KMS-11 (cell line): ENCODE results near the gene ATP1A1.
A peak's percentile ranks its signal among the peaks of the same experiment; 100 is the strongest.

ENCODE experiments used
- H2AFZ ChIP-seq: fragments of 200-600 bp; sonication (generic); 2 replicates; pipeline ENCODE4 v1.6.1; 2016; ENCODE audit warnings: antibody characterized with exemption, mixed run types, low read depth
- H3K27ac ChIP-seq: fragments of 200-600 bp; sonication (generic); 2 replicates; pipeline ENCODE4 v1.6.1; 2016; ENCODE audit warnings: mild to moderate bottlenecking, mixed run types
- H3K27me3 ChIP-seq: fragments of 200-600 bp; sonication (generic); 2 replicates; pipeline ENCODE4 v1.6.1; 2017; ENCODE audit warnings: mild to moderate bottlenecking, low read depth, mixed run types, moderate library complexity; ENCODE audit not compliant: insufficient read depth
- H3K36me3 ChIP-seq: fragments of 200-600 bp; sonication (generic); 2 replicates; pipeline ENCODE4 v1.6.1; 2017; ENCODE audit warnings: mild to moderate bottlenecking, mixed run types; ENCODE audit not compliant: insufficient read depth
- H3K4me1 ChIP-seq: fragments of 200-600 bp; sonication (generic); 2 replicates; pipeline ENCODE4 v1.6.1; 2016; ENCODE audit warnings: mild to moderate bottlenecking, low read depth, mixed run types; ENCODE audit not compliant: poor library complexity, severe bottlenecking
- H3K4me2 ChIP-seq: fragments of 200-600 bp; sonication (generic); 2 replicates; pipeline ENCODE4 v1.7.0; 2016; ENCODE audit warnings: mild to moderate bottlenecking, mixed run types
- H3K4me3 ChIP-seq: fragments of 200-600 bp; sonication (generic); IDR thresholded peaks from 2 replicates; pipeline ENCODE4 v1.6.1; 2017; ENCODE audit warnings: low read depth, low read length, mixed read lengths; ENCODE audit not compliant: insufficient read depth
- H3K79me2 ChIP-seq: fragments of 200-600 bp; sonication (generic); 2 replicates; pipeline ENCODE4 v1.6.1; 2016; ENCODE audit warnings: low read depth, mixed run types; ENCODE audit not compliant: insufficient read depth
- H3K9ac ChIP-seq: fragments of 200-600 bp; sonication (generic); 2 replicates; pipeline ENCODE4 v1.6.1; 2016; ENCODE audit warnings: mild to moderate bottlenecking, mixed run types
- H4K20me1 ChIP-seq: fragments of 200-600 bp; sonication (generic); 2 replicates; pipeline ENCODE4 v1.6.1; 2016; ENCODE audit warnings: mild to moderate bottlenecking, mixed run types; ENCODE audit not compliant: insufficient read depth
- TF ChIP-seq, protein P1 (sequence below): fragments of 200-600 bp; sonication (generic); conservative IDR thresholded peaks from 2 replicates; pipeline ENCODE4 v1.6.1; 2017; ENCODE audit warnings: low read depth, mild to moderate bottlenecking, antibody characterized with exemption, low read length, moderate library complexity, mixed read lengths

The ATP1A1 gene

DNA sequence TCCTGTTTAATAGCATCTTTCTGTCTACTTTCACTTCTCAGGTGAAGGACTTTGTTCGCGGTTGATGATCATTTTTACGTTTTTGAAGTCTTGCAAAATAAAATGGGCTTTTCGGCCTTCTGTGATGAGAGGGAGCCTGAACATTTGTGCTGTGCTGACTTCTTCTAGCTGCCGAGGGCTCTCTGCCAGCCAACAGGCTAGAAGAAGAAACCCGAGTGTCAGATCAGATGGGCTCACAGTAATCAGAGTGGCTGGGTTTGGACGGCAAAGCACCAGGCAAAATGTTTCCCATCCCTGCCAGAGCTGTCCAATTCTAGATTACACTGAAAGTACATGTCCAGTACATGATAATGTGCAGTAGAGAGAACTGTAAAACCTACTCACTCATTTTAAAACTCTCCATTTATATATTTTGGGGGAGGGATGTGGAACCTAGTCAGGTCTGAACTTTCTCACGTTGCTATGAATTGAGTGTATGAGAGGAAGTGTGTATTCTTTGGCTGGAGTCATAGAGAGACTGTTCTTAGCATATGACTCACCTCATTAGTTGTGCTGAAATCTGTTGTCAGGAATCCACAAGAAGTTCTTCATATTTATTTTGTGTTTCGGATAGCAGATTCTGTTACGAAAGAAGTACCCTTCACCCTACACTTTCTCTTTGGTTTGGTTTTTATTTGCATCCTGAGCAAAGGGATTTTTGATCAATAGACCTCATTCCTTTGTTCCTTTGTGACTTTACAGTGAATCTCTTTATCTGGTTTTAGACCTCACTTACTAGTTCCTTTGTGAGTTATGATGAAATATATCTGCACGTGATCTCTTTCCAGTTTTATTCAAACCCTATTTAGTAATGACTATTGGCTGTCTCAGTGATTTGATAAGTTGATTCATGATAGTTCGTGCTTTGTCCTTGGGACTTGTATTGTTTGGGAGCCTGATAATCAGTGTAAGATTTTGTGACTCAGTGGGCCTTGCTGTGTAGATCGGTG, 4.8 kb downstream of the ATP1A1 start:
- peak overlapping the region; percentile 75 for H3K27ac ChIP-seq
- H3K36me3 ChIP-seq, result no peaks in the 10 kb centered on the region
- no peak overlapping the region for H2AFZ ChIP-seq
- H3K4me3 ChIP-seq, result peak overlapping the region; percentile 18
- H4K20me1 ChIP-seq, result peaks cover 32% of the 10 kb centered on the region
- H3K79me2 ChIP-seq, result peaks cover 92% of the 10 kb centered on the region
- H3K4me2 ChIP-seq, result peak overlapping the region; percentile 98
- no peaks in the 10 kb centered on the region for H3K27me3 ChIP-seq
- TF ChIP-seq, protein P1, sequence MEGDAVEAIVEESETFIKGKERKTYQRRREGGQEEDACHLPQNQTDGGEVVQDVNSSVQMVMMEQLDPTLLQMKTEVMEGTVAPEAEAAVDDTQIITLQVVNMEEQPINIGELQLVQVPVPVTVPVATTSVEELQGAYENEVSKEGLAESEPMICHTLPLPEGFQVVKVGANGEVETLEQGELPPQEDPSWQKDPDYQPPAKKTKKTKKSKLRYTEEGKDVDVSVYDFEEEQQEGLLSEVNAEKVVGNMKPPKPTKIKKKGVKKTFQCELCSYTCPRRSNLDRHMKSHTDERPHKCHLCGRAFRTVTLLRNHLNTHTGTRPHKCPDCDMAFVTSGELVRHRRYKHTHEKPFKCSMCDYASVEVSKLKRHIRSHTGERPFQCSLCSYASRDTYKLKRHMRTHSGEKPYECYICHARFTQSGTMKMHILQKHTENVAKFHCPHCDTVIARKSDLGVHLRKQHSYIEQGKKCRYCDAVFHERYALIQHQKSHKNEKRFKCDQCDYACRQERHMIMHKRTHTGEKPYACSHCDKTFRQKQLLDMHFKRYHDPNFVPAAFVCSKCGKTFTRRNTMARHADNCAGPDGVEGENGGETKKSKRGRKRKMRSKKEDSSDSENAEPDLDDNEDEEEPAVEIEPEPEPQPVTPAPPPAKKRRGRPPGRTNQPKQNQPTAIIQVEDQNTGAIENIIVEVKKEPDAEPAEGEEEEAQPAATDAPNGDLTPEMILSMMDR, result no peak
- peak overlapping the region; percentile 93; the same call in 1 of the 2 replicates for H3K9ac ChIP-seq
- peaks cover 66% of the 10 kb centered on the region for H3K4me1 ChIP-seq

DNA sequence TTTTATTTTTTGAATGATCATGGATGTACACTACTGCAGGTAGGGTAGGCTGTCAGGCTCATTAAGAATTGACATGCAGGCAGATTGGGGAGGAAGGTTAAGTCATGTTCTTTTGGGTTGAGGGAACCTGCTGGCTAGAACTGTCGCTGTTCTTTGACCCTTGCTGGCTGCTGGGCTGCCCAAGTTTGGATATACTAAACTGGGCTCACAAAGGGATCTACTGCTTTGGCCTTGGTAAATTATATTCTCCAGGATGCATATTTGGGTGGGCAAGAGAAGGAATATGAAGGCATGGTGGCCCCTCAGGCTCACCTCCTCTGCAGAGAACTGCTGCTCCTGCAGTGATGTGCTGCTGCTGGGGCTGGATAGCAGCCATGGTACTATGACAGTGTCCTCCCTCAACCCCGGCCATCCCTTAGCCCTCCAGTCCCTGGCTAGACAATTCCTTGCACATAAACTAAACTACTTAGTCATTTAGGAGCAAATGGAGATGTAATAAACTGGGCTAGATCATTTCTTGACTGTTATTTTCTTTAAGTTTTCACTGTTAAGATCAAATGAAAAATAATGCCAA, 6.1 kb downstream of the ATP1A1 start:
- H3K27ac ChIP-seq, result peak overlapping the region; percentile 75; the same call in 1 of the 2 replicates
- no peaks in the 10 kb centered on the region for H3K27me3 ChIP-seq
- no peak overlapping the region for H3K4me3 ChIP-seq
- H2AFZ ChIP-seq, result no peak overlapping the region
- H3K4me1 ChIP-seq, result peaks cover 80% of the 10 kb centered on the region
- H3K9ac ChIP-seq, result no peak overlapping the region
- H3K36me3 ChIP-seq, result no peaks in the 10 kb centered on the region
- H3K4me2 ChIP-seq, result peak overlapping the region; percentile 98
- H3K79me2 ChIP-seq, result peaks cover 100% of the 10 kb centered on the region
- peaks cover 32% of the 10 kb centered on the region for H4K20me1 ChIP-seq
- TF ChIP-seq, protein P1, result no peak

GRCh38 chr1:116379674-116380498, 6.8 kb downstream of the ATP1A1 start:
- Histone ChIP-seq H3K36me3 (peaks cover 2% of the 10 kb centered on the region; the same call in 1 of the 2 replicates), H3K4me3 (no peak overlapping the region), H3K27me3 (no peaks in the 10 kb centered on the region), H4K20me1 (peaks cover 32% of the 10 kb centered on the region), H3K4me2 (peak overlapping the region; percentile 98; the same call in 1 of the 2 replicates), H2AFZ (no peak overlapping the region), H3K4me1 (peaks cover 87% of the 10 kb centered on the region), H3K27ac (peak overlapping the region; percentile 27; the same call in 1 of the 2 replicates), H3K9ac (no peak overlapping the region), H3K79me2 (peaks cover 100% of the 10 kb centered on the region)
- TF ChIP-seq, protein P1, result no peak

DNA sequence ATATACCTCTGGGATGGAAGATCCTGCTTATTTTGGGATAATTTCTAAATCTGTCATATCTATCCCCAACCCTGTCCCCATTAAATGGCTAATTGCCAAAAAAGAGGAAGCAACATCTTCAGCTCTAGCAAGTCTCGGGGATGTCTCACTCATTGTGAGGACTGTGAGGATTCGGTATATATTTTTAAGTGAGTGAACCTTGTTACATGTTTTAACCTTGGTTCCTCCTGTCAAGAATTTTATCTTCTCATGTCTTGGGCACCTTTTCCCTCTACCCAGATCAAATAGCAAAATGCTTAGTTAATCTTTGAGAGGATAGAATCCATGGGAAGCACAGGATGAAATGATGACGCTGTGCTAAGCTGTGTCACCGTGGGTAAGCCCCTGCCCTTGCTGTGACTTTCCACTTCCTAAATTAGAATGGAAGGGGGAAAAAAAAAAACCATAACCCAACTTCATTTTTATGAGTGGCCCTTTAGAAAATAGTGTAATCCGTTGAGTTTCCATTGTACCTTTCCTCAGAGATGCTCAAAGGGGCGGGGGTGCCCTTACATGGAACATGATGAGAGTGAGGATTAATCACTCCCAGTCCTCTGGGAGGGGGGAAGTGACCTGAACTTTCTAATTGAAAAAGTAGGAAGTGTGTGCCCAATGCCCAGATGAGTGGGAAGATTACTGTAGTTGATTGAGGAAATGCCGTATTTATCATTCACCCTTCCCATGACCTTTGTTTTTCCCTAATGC, 7.6 kb downstream of the ATP1A1 start:
- Histone ChIP-seq H3K9ac (no peak overlapping the region), H3K4me3 (no peak overlapping the region), H2AFZ (no peak overlapping the region), H3K79me2 (peaks cover 100% of the 10 kb centered on the region), H3K27ac (peak overlapping the region; percentile 27), H3K36me3 (peaks cover 10% of the 10 kb centered on the region), H3K4me1 (peaks cover 95% of the 10 kb centered on the region), H3K4me2 (peak overlapping the region; percentile 98), H3K27me3 (no peaks in the 10 kb centered on the region), H4K20me1 (peaks cover 32% of the 10 kb centered on the region)
- TF ChIP-seq, protein P1, result no peak
